Spleen (tissue), 11 donors: ENCODE results near the gene SSBP2. TPM values are rescaled to one million over a fixed set of nuclear protein-coding genes. Genes with fewer than 3 reads are reported as not detected.
A peak's percentile ranks its signal among the peaks of the same experiment; 100 is the strongest.

ENCODE experiments used
- DNase-seq: peaks from one replicate; pipeline ENCODE4 v3.0.0-alpha.2; 2020
- H3K27ac ChIP-seq, 8 donors: fragments of 200-600 bp; sonication (generic) in 7 of 8; 1 replicate in 4 of 8; 2 replicates in 4 of 8; pipeline versions ENCODE4 v1.5.0 to v1.8.0; 2016 to 2021; ENCODE audit warnings: inconsistent platforms in 4 of 8, mild to moderate bottlenecking in 4 of 8, moderate library complexity in 1 of 8
- H3K27me3 ChIP-seq, 7 donors: fragments of 200-600 bp; sonication (generic) in 6 of 7; replicated peaks in 1 of 7; 1 replicate in 4 of 7; 2 replicates in 3 of 7; pipeline versions ENCODE4 v1.5.0 to v1.8.0; 2016 to 2021; ENCODE audit warnings: inconsistent platforms in 3 of 7, mild to moderate bottlenecking in 1 of 7
- H3K36me3 ChIP-seq, 6 donors: fragments of 200-600 bp; sonication (generic) in 5 of 6; 1 replicate in 4 of 6; 2 replicates in 2 of 6; pipeline versions ENCODE4 v1.5.0 to v1.8.0; 2016 to 2021; ENCODE audit warnings: inconsistent platforms in 2 of 6
- H3K4me1 ChIP-seq, 6 donors: fragments of 200-600 bp; sonication (generic) in 5 of 6; 1 replicate in 3 of 6; 2 replicates in 3 of 6; pipeline versions ENCODE4 v1.5.0 to v1.8.0; 2016 to 2021; ENCODE audit warnings: inconsistent platforms in 3 of 6
- H3K4me3 ChIP-seq, 8 donors: fragments of 200-600 bp; sonication (generic) in 7 of 8; 1 replicate in 4 of 8; 2 replicates in 4 of 8; pipeline versions ENCODE4 v1.5.0 to v1.8.0; 2016 to 2021; ENCODE audit warnings: inconsistent platforms in 4 of 8, mild to moderate bottlenecking in 4 of 8, moderate library complexity in 2 of 8
- H3K9me3 ChIP-seq, 8 donors: fragments of 200-600 bp; sonication (generic) in 7 of 8; 1 replicate in 4 of 8; 2 replicates in 4 of 8; pipeline versions ENCODE4 v1.5.0 to v1.8.0; 2016 to 2021; ENCODE audit warnings: inconsistent platforms in 4 of 8
- CTCF ChIP-seq, 11 experiments: fragments of 200-600 bp in 7 of 11; fragments of 450-650 bp in 4 of 11; sonication (generic) in 4 of 11; IDR thresholded peaks in 8 of 11; conservative IDR thresholded peaks in 3 of 11; 1 replicate in 7 of 11; 2 replicates in 4 of 11; pipeline versions ENCODE4 v1.4.0 to v1.8.0; 2016 to 2021; ENCODE audit warnings: antibody characterized with exemption in 11 of 11, inconsistent platforms in 4 of 11, mild to moderate bottlenecking in 1 of 11
- POLR2A ChIP-seq, 3 donors: fragments of 450-650 bp; IDR thresholded peaks; one replicate each; pipeline ENCODE4 v1.5.1; 2017; ENCODE audit warnings: antibody characterized with exemption in 3 of 3, mild to moderate bottlenecking in 1 of 3
- POLR2AphosphoS5 ChIP-seq, 3 donors: sonication (generic); formaldehyde crosslinking; IDR thresholded peaks; one replicate each; pipeline ENCODE4 v1.5.1; 2017; ENCODE audit warnings: antibody characterized with exemption in 3 of 3
- WGBS, 5 donors: extraction: QIAGEN DNeasy Blood & Tissue Kit in 3 of 5; methylation state at CpG; one replicate each; pipeline versions ENCODE4 v1.1.5 to v1.1.7; 2013 to 2018; 5-methylcytosine and 5-hydroxymethylcytosine counted together
- intact Hi-C: fragments of 100-400 bp; cut with DNase I; formaldehyde crosslinking; loops from one replicate; pipeline ENCODE4 v1.15.0; 2023; ENCODE audit warnings: low total_unique reads
- polyA plus RNA-seq, 3 donors: library from polyadenylated mRNA; stranded (reverse); fragments of 200-250 nt; gene quantifications; one replicate each; pipeline ENCODE4 v1.2.1, GENCODE V29; 2013
- total RNA-seq, 7 donors: library from RNA; depleted of rRNA in 3 of 7; stranded (reverse); fragments of >200 nt in 3 of 7; fragmentation: NEBNext Ultra II Directional in 4 of 7; extraction: Animal tissue kit (Norgen Biotek cat#: 25700) in 4 of 7; gene quantifications; one replicate each; pipeline versions ENCODE4 v1.1.0 to v1.2.1, GENCODE V29; 2016 to 2021
- donor health status: healthy with polysubstance abuse.
- donor health status: DM: no; HTN: no; CAD: no; lungs with moderate emphysema.
- donor health status: DM: no; HTN: no; CAD: no.
- donor health status: Bipolar disorder and iron deficiency.
- donor health status: healthy.
- donor health status: DM: no; HTN: no; CAD: no.
- donor health status: DM: yes; HTN: yes; CAD: no.

The SSBP2 gene
- total and polyA plus RNA-seq, 10 donors = 12.2 to 40.8 (median 29.6) TPM

- Histone ChIP-seq H3K27me3 (no peaks in the 10 kb centered on the region), H3K9me3 (no peaks in the 10 kb centered on the region), H3K4me1 (peaks cover 7 to 35% (median 22%) of the 10 kb centered on the region in 6 donors), H3K4me3 (no peak overlapping the region), H3K27ac (no peak overlapping the region), H3K36me3 (no peaks in the 10 kb centered on the region)
- intact Hi-C loops = no loop called here
- TF ChIP-seq POLR2AphosphoS5 (IDR thresholded peaks at IDR 0.05) (no peak), CTCF (IDR thresholded peaks at IDR 0.05 in 8 of 11, conservative IDR thresholded peaks at IDR 0.05 in 3 of 11) (no peak)
- 91 to 98% (median 94%) methylated on average over 4 of the region's 4 CpGs for WGBS, 5 donors
- no peak for DNase-seq
Observed at GRCh38 chr5:81776258-81776657, 25.4 kb upstream of the SSBP2 start.

GRCh38 chr5:81774374-81774773 is 23.5 kb upstream of the SSBP2 start:
- Histone ChIP-seq H3K4me3 (no peak overlapping the region), H3K36me3 (no peaks in the 10 kb centered on the region), H3K27me3 (no peaks in the 10 kb centered on the region), H3K27ac (peak overlapping the region in 1 of 8 donors; percentile 29), H3K4me1 (peaks cover under 1 to 23% (median 13%) of the 10 kb centered on the region in 6 donors), H3K9me3 (no peaks in the 10 kb centered on the region)
- WGBS, 5 donors = 55 to 91% (median 68%) methylated on average over 2 of the region's 2 CpGs
- no peak for TF ChIP-seq POLR2AphosphoS5 (IDR thresholded peaks at IDR 0.05)
- TF ChIP-seq CTCF (IDR thresholded peaks at IDR 0.05 in 8 of 11, conservative IDR thresholded peaks at IDR 0.05 in 3 of 11) = no peak
- no peak for TF ChIP-seq POLR2A (IDR thresholded peaks at IDR 0.05)
- DNase-seq = no peak
- intact Hi-C loops = no loop called here

GRCh38 chr5:81773574-81773973 is 22.7 kb upstream of the SSBP2 start:
- intact Hi-C loops = no loop called here
- Histone ChIP-seq H3K4me3 (no peak overlapping the region), H3K36me3 (no peaks in the 10 kb centered on the region), H3K4me1 (peaks cover 0 to 15% (median 5%) of the 10 kb centered on the region in 6 donors), H3K27me3 (no peaks in the 10 kb centered on the region), H3K9me3 (no peaks in the 10 kb centered on the region), H3K27ac (peak overlapping the region in 1 of 8 donors; percentile 2)
- DNase-seq = no peak
- WGBS, 5 donors = 77 to 89% (median 86%) methylated on average over 7 of the region's 7 CpGs
- TF ChIP-seq POLR2AphosphoS5 (IDR thresholded peaks at IDR 0.05) (no peak), POLR2A (IDR thresholded peaks at IDR 0.05) (no peak), CTCF (IDR thresholded peaks at IDR 0.05 in 8 of 11, conservative IDR thresholded peaks at IDR 0.05 in 3 of 11) (no peak)

- H3K4me1 ChIP-seq = peaks cover 0 to 11% (median 1%) of the 10 kb centered on the region in 6 donors
- H3K27me3 ChIP-seq = no peaks in the 10 kb centered on the region
- no peaks in the 10 kb centered on the region for H3K36me3 ChIP-seq
- DNase-seq = no peak
- peak overlapping the region in 1 of 8 donors; percentile 2 for H3K27ac ChIP-seq
- H3K4me3 ChIP-seq = no peak overlapping the region
- whole genome bisulfite sequencing, 5 donors = 95 to 99% (median 97%) methylated on average over 3 of the region's 3 CpGs
- TF ChIP-seq POLR2A (IDR thresholded peaks at IDR 0.05) = no peak
- no peak for TF ChIP-seq CTCF (IDR thresholded peaks at IDR 0.05 in 8 of 11, conservative IDR thresholded peaks at IDR 0.05 in 3 of 11)
- no peak for TF ChIP-seq POLR2AphosphoS5 (IDR thresholded peaks at IDR 0.05)
- no peaks in the 10 kb centered on the region for H3K9me3 ChIP-seq
- intact Hi-C loops = no loop called here
Observed at GRCh38 chr5:81773161-81773560, 22.3 kb upstream of the SSBP2 start.
